Left hindlimb (tissue), 1 donor: ENCODE data around the gene UXT.
"Not testable (repeated sequence)": the region's sequence is repeated elsewhere in the genome, so short reads cannot be mapped to it uniquely, and the experiment has no call there.

Source experiments
- DNase-seq: peaks from one replicate; pipeline ENCODE4 v3.0.0-alpha.2; 2018

The UXT gene

GRCh38 chrX:47613082-47613481 is 45.9 kb downstream of the UXT start:
- no peak for DNase-seq

GRCh38 chrX:47612418-47612817 is 46.6 kb downstream of the UXT start:
- DNase-seq, result no peak

GRCh38 chrX:47611926-47612325 is 47.1 kb downstream of the UXT start:
- no peak for DNase-seq

GRCh38 chrX:47611489-47611888 is 47.5 kb downstream of the UXT start:
- no peak for DNase-seq

- DNase-seq, result no peak
These were observed 48.5 kb downstream of the UXT start for GRCh38 chrX:47610511-47610910.

- no peak for DNase-seq
These were observed 50.7 kb downstream of the UXT start for GRCh38 chrX:47608130-47608810.

GRCh38 chrX:47607091-47607490 is 51.9 kb downstream of the UXT start:
- no peak for DNase-seq

GRCh38 chrX:47605024-47605423 is 54.0 kb downstream of the UXT start:
- DNase-seq, result no peak

- DNase-seq, result not testable (repeated sequence)
These were observed 55.9 kb downstream of the UXT start for GRCh38 chrX:47603125-47603524.
